ENCODE data around the gene FBXO36. TPM values are rescaled to one million over a fixed set of nuclear protein-coding genes. Genes with fewer than 3 reads are reported as not detected.
"Not testable (repeated sequence)": the region's sequence is repeated elsewhere in the genome, so short reads cannot be mapped to it uniquely, and the experiment has no call there.

Gene FBXO36
- total RNA-seq, 1 experiment from 2014 or later, result 3.6 TPM

- H3K79me2 ChIP-seq (ENCODE audit: low read length), result no peaks in the 10 kb centered on the region
- POLR2A ChIA-PET (ENCODE audit: unreplicated experiment), result no interaction called here
- H3F3A ChIP-seq (ENCODE audit: low read length, unreplicated experiment), result no peaks in the 10 kb centered on the region
- ATAC-seq (no peak), DNase-seq (no peak)
- no peak overlapping the region for H2AFZ ChIP-seq (ENCODE audit: low read length)
- H4K20me1 ChIP-seq (ENCODE audit: low read length), result no peaks in the 10 kb centered on the region
- intact Hi-C loops (cut with micrococcal nuclease), result no loop called here
- CTCF ChIA-PET, result no interaction called here
- H3K4me3 ChIP-seq (ENCODE audit: low read length), result no peak overlapping the region
- H3K9me3 ChIP-seq (ENCODE audit: low read length), result no peaks in the 10 kb centered on the region
- H3K27me3 ChIP-seq (ENCODE audit: low read length), result no peaks in the 10 kb centered on the region
- BruUV-seq (replicated peaks), result no TSS peak
- no peak overlapping the region for H3K9ac ChIP-seq (ENCODE audit: low read length)
- H3K4me2 ChIP-seq (ENCODE audit: low read length), result no peak overlapping the region
- H3K4me1 ChIP-seq (ENCODE audit: insufficient read depth, low read length), result no peaks in the 10 kb centered on the region
- H3K9me2 ChIP-seq (replicated peaks; ENCODE audit: low read length), result no peaks in the 10 kb centered on the region
- TF ChIP-seq EZH2 (IDR thresholded peaks at IDR 0.05; ENCODE audit: low read length, unreplicated experiment) (no peak), EZH2phosphoT487 (IDR thresholded peaks at IDR 0.05; ENCODE audit: borderline replicate concordance, low read length) (no peak), CTCF (conservative IDR thresholded peaks at IDR 0.05; ENCODE audit: low read depth, low read length) (no peak)
- H3K27ac ChIP-seq (ENCODE audit: low read length), result no peak overlapping the region
- no peaks in the 10 kb centered on the region for H3K36me3 ChIP-seq (ENCODE audit: low read depth, low read length)
These were observed 30.0 kb downstream of the FBXO36 start for GRCh38 chr2:229952256-229952835.

GRCh38 chr2:229955663-229956062, 33.4 kb downstream of the FBXO36 start:
- Histone ChIP-seq H3K9ac (ENCODE audit: low read length) (no peak overlapping the region), H3K36me3 (ENCODE audit: low read depth, low read length) (no peaks in the 10 kb centered on the region), H3K79me2 (ENCODE audit: low read length) (no peaks in the 10 kb centered on the region), H3K9me3 (ENCODE audit: low read length) (no peaks in the 10 kb centered on the region), H2AFZ (ENCODE audit: low read length) (no peak overlapping the region), H3F3A (ENCODE audit: low read length, unreplicated experiment) (no peaks in the 10 kb centered on the region), H3K27me3 (ENCODE audit: low read length) (no peaks in the 10 kb centered on the region), H4K20me1 (ENCODE audit: low read length) (no peaks in the 10 kb centered on the region), H3K4me2 (ENCODE audit: low read length) (no peak overlapping the region), H3K4me1 (ENCODE audit: insufficient read depth, low read length) (no peaks in the 10 kb centered on the region), H3K27ac (ENCODE audit: low read length) (no peak overlapping the region), H3K4me3 (ENCODE audit: low read length) (no peak overlapping the region), H3K9me2 (replicated peaks; ENCODE audit: low read length) (no peaks in the 10 kb centered on the region)
- DNase-seq (peak; percentile 48), ATAC-seq (no peak)
- CTCF ChIA-PET, result no interaction called here
- no TSS peak for BruUV-seq (replicated peaks)
- POLR2A ChIA-PET (ENCODE audit: unreplicated experiment), result no interaction called here
- intact Hi-C loops (cut with micrococcal nuclease), result no loop called here
- TF ChIP-seq EZH2phosphoT487 (IDR thresholded peaks at IDR 0.05; ENCODE audit: borderline replicate concordance, low read length) (no peak), EZH2 (IDR thresholded peaks at IDR 0.05; ENCODE audit: low read length, unreplicated experiment) (no peak), CTCF (conservative IDR thresholded peaks at IDR 0.05; ENCODE audit: low read depth, low read length) (no peak)

- ChIA-PET CTCF (no interaction called here), POLR2A (ENCODE audit: unreplicated experiment) (no interaction called here)
- H3K36me3 ChIP-seq (ENCODE audit: low read depth, low read length), result no peaks in the 10 kb centered on the region
- H3K9ac ChIP-seq (ENCODE audit: low read length), result no peak overlapping the region
- H3K9me3 ChIP-seq (ENCODE audit: low read length), result no peaks in the 10 kb centered on the region
- H3K27ac ChIP-seq (ENCODE audit: low read length), result no peak overlapping the region
- BruUV-seq (replicated peaks), result no TSS peak
- no peak overlapping the region for H3K4me2 ChIP-seq (ENCODE audit: low read length)
- DNase-seq, result no peak
- H3K27me3 ChIP-seq (ENCODE audit: low read length), result no peaks in the 10 kb centered on the region
- no peaks in the 10 kb centered on the region for H3K4me1 ChIP-seq (ENCODE audit: insufficient read depth, low read length)
- TF ChIP-seq EZH2phosphoT487 (IDR thresholded peaks at IDR 0.05; ENCODE audit: borderline replicate concordance, low read length) (no peak), CTCF (conservative IDR thresholded peaks at IDR 0.05; ENCODE audit: low read depth, low read length) (no peak), EZH2 (IDR thresholded peaks at IDR 0.05; ENCODE audit: low read length, unreplicated experiment) (no peak)
- no peaks in the 10 kb centered on the region for H4K20me1 ChIP-seq (ENCODE audit: low read length)
- no peaks in the 10 kb centered on the region for H3K79me2 ChIP-seq (ENCODE audit: low read length)
- no peak for ATAC-seq
- intact Hi-C loops (cut with micrococcal nuclease), result no loop called here
- H2AFZ ChIP-seq (ENCODE audit: low read length), result no peak overlapping the region
- no peaks in the 10 kb centered on the region for H3K9me2 ChIP-seq (replicated peaks; ENCODE audit: low read length)
- no peak overlapping the region for H3K4me3 ChIP-seq (ENCODE audit: low read length)
- H3F3A ChIP-seq (ENCODE audit: low read length, unreplicated experiment), result no peaks in the 10 kb centered on the region
These were observed 34.2 kb downstream of the FBXO36 start for GRCh38 chr2:229956491-229956890.

GRCh38 chr2:229963596-229963995, 41.3 kb downstream of the FBXO36 start:
- H2AFZ ChIP-seq (ENCODE audit: low read length), result not testable (repeated sequence)
- ATAC-seq, result peak; percentile 56

More at GRCh38 chr2:229963596-229963995, 41.3 kb downstream of the FBXO36 start:
- intact Hi-C loops (cut with micrococcal nuclease); H3K4me3 ChIP-seq (ENCODE audit: low read length); H3K27me3 ChIP-seq (ENCODE audit: low read length); H3K9me2 ChIP-seq (replicated peaks; ENCODE audit: low read length); H3K27ac ChIP-seq (ENCODE audit: low read length); H3F3A ChIP-seq (ENCODE audit: low read length, unreplicated experiment); H3K4me1 ChIP-seq (ENCODE audit: insufficient read depth, low read length); BruUV-seq (replicated peaks); H4K20me1 ChIP-seq (ENCODE audit: low read length); POLR2A ChIA-PET (ENCODE audit: unreplicated experiment); H3K9me3 ChIP-seq (ENCODE audit: low read length); H3K9ac ChIP-seq (ENCODE audit: low read length); H3K4me2 ChIP-seq (ENCODE audit: low read length); H3K79me2 ChIP-seq (ENCODE audit: low read length); H3K36me3 ChIP-seq (ENCODE audit: low read depth, low read length): not testable (repeated sequence)
- peak; percentile 38 for DNase-seq
- CTCF ChIA-PET, result interaction anchor here (0.7 kb wide), 1 partner anchor 72 kb away, joined by 8 read pairs; no protein-coding TSS in a partner anchor

All from PC-3 (cell line).